Bronchial epithelial cell (primary cell): Measurements from ENCODE around the gene XRCC4. TPM values are rescaled to one million over a fixed set of nuclear protein-coding genes. Genes with fewer than 3 reads are reported as not detected.
A peak's percentile ranks its signal among the peaks of the same experiment; 100 is the strongest.
"Not testable (repeated sequence)": the region's sequence is repeated elsewhere in the genome, so short reads cannot be mapped to it uniquely, and the experiment has no call there.

ENCODE experiments used
- DNase-seq: peaks from one replicate; pipeline ENCODE4 v3.0.0-alpha.2; 2010; ENCODE audit warnings: low read depth
- FAIRE-seq: peaks from 2 replicates; lab custom pipeline; 2011; peaks lifted over from hg19 to GRCh38; lab: Jason Lieb, UNC
- H3K27me3 ChIP-seq: 2 replicates; pipeline ENCODE4 v1.5.1; 2011; ENCODE audit warnings: low read length; ENCODE audit not compliant: control insufficient read depth, insufficient read depth
- H3K36me3 ChIP-seq: 2 replicates; pipeline ENCODE4 v1.5.1; 2011; ENCODE audit warnings: low read length; ENCODE audit not compliant: control insufficient read depth, insufficient read depth
- H3K4me3 ChIP-seq: 2 replicates; pipeline ENCODE4 v1.5.1; 2011; ENCODE audit warnings: mild to moderate bottlenecking, low read depth, low read length, control low read depth
- CTCF ChIP-seq: IDR thresholded peaks from 2 replicates; pipeline ENCODE4 v1.5.1; 2011; ENCODE audit warnings: mild to moderate bottlenecking, moderate library complexity, low read length, control low read depth, inconsistent platforms; ENCODE audit not compliant: insufficient read depth, severe bottlenecking
- total RNA-seq: library from RNA; depleted of rRNA; stranded (reverse); fragments of >200 nt; gene quantifications from 2 replicates; pipeline ENCODE4 v1.2.1, GENCODE V29; 2014

The XRCC4 gene
- total RNA-seq, 1 donor from 2014 or later: 9.5 TPM

- H3K27me3 ChIP-seq: no peaks in the 10 kb centered on the region
- H3K4me3 ChIP-seq: no peak overlapping the region
- FAIRE-seq (no peak), DNase-seq (no peak)
- no peaks in the 10 kb centered on the region for H3K36me3 ChIP-seq
- TF ChIP-seq CTCF: no peak
Observed at GRCh38 chr5:83146441-83146840, 69.1 kb downstream of the XRCC4 start.

- no peaks in the 10 kb centered on the region for H3K27me3 ChIP-seq
- H3K4me3 ChIP-seq: no peak overlapping the region
- DNase-seq: no peak
- no peak for TF ChIP-seq CTCF
- no peak for FAIRE-seq
- no peaks in the 10 kb centered on the region for H3K36me3 ChIP-seq
Observed at GRCh38 chr5:83147593-83147992, 70.2 kb downstream of the XRCC4 start.

GRCh38 chr5:83148370-83148769 lies 71.0 kb downstream of the XRCC4 start:
- no peak for DNase-seq
- no peak for FAIRE-seq
- TF ChIP-seq CTCF: no peak
- Histone ChIP-seq H3K4me3 (no peak overlapping the region), H3K36me3 (no peaks in the 10 kb centered on the region), H3K27me3 (no peaks in the 10 kb centered on the region)

- no peaks in the 10 kb centered on the region for H3K36me3 ChIP-seq
- no peak for FAIRE-seq
- TF ChIP-seq CTCF: no peak
Observed at GRCh38 chr5:83149671-83150070, 72.3 kb downstream of the XRCC4 start.

GRCh38 chr5:83151821-83152220 lies 74.5 kb downstream of the XRCC4 start:
- Histone ChIP-seq H3K27me3 (no peaks in the 10 kb centered on the region), H3K36me3 (no peaks in the 10 kb centered on the region), H3K4me3 (no peak overlapping the region)
- peak; percentile 34 for DNase-seq
- no peak for FAIRE-seq
- no peak for TF ChIP-seq CTCF

More at GRCh38 chr5:83149671-83150070, 72.3 kb downstream of the XRCC4 start:
- Histone ChIP-seq H3K27me3 (no peaks in the 10 kb centered on the region), H3K4me3 (no peak overlapping the region)
- peak; percentile 8 for DNase-seq

GRCh38 chr5:83152996-83153395 lies 75.6 kb downstream of the XRCC4 start:
- not testable (repeated sequence) for H3K36me3 ChIP-seq, H3K27me3 ChIP-seq, FAIRE-seq, DNase-seq, H3K4me3 ChIP-seq
